HG02642 (cell line): ENCODE results near the gene PIGBOS1.

Experiments used
- ATAC-seq: cut with Tn5 transposase; IDR thresholded peaks from one replicate; pipeline ENCODE4 v1.9.1; 2021; ENCODE audit warnings: mild to moderate bottlenecking; ENCODE audit not compliant: unreplicated experiment, poor library complexity

PIGBOS1 gene

GRCh38 chr15:55270291-55270690, 48.6 kb downstream of the PIGBOS1 start:
- no peak for ATAC-seq

- ATAC-seq: no peak
Observed at GRCh38 chr15:55268176-55268695, 50.7 kb downstream of the PIGBOS1 start.

- ATAC-seq: peak; percentile 97
Observed at GRCh38 chr15:55267401-55268175, 51.3 kb downstream of the PIGBOS1 start.
